HepG2 (cell line): ENCODE results near the gene KLHL33. TPM values are rescaled to one million over a fixed set of nuclear protein-coding genes. Genes with fewer than 3 reads are reported as not detected.

Experiments used
- ARID2 ChIP-seq: sonication (generic); formaldehyde crosslinking; IDR thresholded peaks from 2 replicates; pipeline ENCODE4 v1.8.1; 2022; ENCODE audit warnings: mild to moderate bottlenecking, missing genetic modification reagents, borderline replicate concordance
- ELF3 ChIP-seq: IDR thresholded peaks from 2 replicates; pipeline ENCODE4 v1.6.1; 2016; ENCODE audit warnings: missing genetic modification reagents, missing compliant biosample characterization
- ELF4 ChIP-seq: sonication (generic); formaldehyde crosslinking; IDR thresholded peaks from 2 replicates; pipeline ENCODE4 v1.5.0; 2020; ENCODE audit warnings: missing genetic modification reagents, mild to moderate bottlenecking, moderate library complexity, borderline replicate concordance
- FOXO1 ChIP-seq: sonication (generic); formaldehyde crosslinking; IDR thresholded peaks from 2 replicates; pipeline ENCODE4 v1.4.0; 2020; ENCODE audit warnings: missing genetic modification reagents
- GATAD1 ChIP-seq: IDR thresholded peaks from 2 replicates; pipeline ENCODE4 v1.6.1; 2016; ENCODE audit warnings: missing genetic modification reagents, missing compliant biosample characterization
- MIXL1 ChIP-seq: IDR thresholded peaks from 2 replicates; pipeline ENCODE4 v1.6.1; 2016
- NR2F6 ChIP-seq, 2 experiments: IDR thresholded peaks; 2 replicates each; pipeline ENCODE4 v1.6.1; 2016; ENCODE audit warnings: antibody characterized with exemption in 1 of 2, mild to moderate bottlenecking in 1 of 2
- PAX8 ChIP-seq: sonication (generic); formaldehyde crosslinking; IDR thresholded peaks from 2 replicates; pipeline ENCODE4 v1.8.0; 2022; ENCODE audit warnings: mild to moderate bottlenecking, missing genetic modification reagents, borderline replicate concordance
- POLR2G ChIP-seq: fragments of 200-400 bp; formaldehyde crosslinking; IDR thresholded peaks from 2 replicates; pipeline ENCODE4 v1.6.1; 2018; ENCODE audit warnings: mild to moderate bottlenecking, low read depth, low read length, moderate library complexity
- RBAK ChIP-seq: sonication (generic); formaldehyde crosslinking; IDR thresholded peaks from 2 replicates; pipeline ENCODE4 v1.5.1; 2020; ENCODE audit warnings: mild to moderate bottlenecking, missing genetic modification reagents
- SMYD3 ChIP-seq: sonication (generic); formaldehyde crosslinking; IDR thresholded peaks from 2 replicates; pipeline ENCODE4 v1.8.1; 2023; ENCODE audit warnings: mild to moderate bottlenecking, missing genetic modification reagents
- SRF ChIP-seq: IDR thresholded peaks from 2 replicates; pipeline ENCODE4 v1.6.1; 2011; ENCODE audit warnings: mild to moderate bottlenecking, low read depth, low read length, moderate library complexity
- ZFP1 ChIP-seq: IDR thresholded peaks from 2 replicates; pipeline ENCODE4 v1.6.1; 2016
- ZFP36 ChIP-seq: fragments of 150-350 bp; IDR thresholded peaks from 2 replicates; pipeline ENCODE4 v1.6.1; 2018; ENCODE audit warnings: borderline replicate concordance, low read length, low read depth; ENCODE audit not compliant: partially characterized antibody
- ZFP37 ChIP-seq: sonication (generic); formaldehyde crosslinking; IDR thresholded peaks from 2 replicates; pipeline ENCODE4 v1.4.0; 2020; ENCODE audit warnings: missing genetic modification reagents, borderline replicate concordance
- ZFX ChIP-seq: sonication (generic); formaldehyde crosslinking; IDR thresholded peaks from 2 replicates; pipeline ENCODE4 v1.4.0; 2020; ENCODE audit warnings: mild to moderate bottlenecking, low read depth, missing genetic modification reagents, moderate library complexity
- ZNF263 ChIP-seq: sonication (generic); formaldehyde crosslinking; IDR thresholded peaks from 2 replicates; pipeline ENCODE4 v1.4.0; 2020; ENCODE audit warnings: missing genetic modification reagents
- ZNF3 ChIP-seq: IDR thresholded peaks from 2 replicates; pipeline ENCODE4 v1.7.0; 2017; ENCODE audit warnings: inconsistent platforms
- ZNF552 ChIP-seq: sonication (generic); formaldehyde crosslinking; IDR thresholded peaks from 2 replicates; pipeline ENCODE4 v1.9.0; 2022; ENCODE audit warnings: missing genetic modification reagents, mild to moderate bottlenecking, borderline replicate concordance
- polyA plus RNA-seq, 8 experiments: library from polyadenylated mRNA; depleted of rRNA in 3 of 8; stranded (reverse) in 7 of 8; unstranded in 1 of 8; fragments of >200 nt; fragmentation: Illumina TruSeq in 4 of 8; extraction: Trizol in 4 of 8; gene quantifications; 2 replicates each; pipeline versions ENCODE4 v1.2.1 to v1.2.3, GENCODE V29; 2011 to 2016; ENCODE audit warnings: low read depth in 4 of 8, missing spikeins in 1 of 8, mixed read lengths in 1 of 8; ENCODE audit not compliant: insufficient read depth in 1 of 8
- total RNA-seq, 5 experiments: library from RNA; depleted of rRNA; stranded (reverse); fragments of >200 nt; fragmentation: Illumina TruSeq; extraction: Trizol; gene quantifications; 2 replicates each; pipeline ENCODE4 v1.2.3, GENCODE V29; 2016; ENCODE audit warnings: low read depth in 1 of 5
- TF ChIP-seq, protein P1 (sequence below): IDR thresholded peaks from 2 replicates; pipeline ENCODE4 v1.6.1; 2016
- TF ChIP-seq, protein P2 (sequence below): sonication (generic); formaldehyde crosslinking; IDR thresholded peaks from one replicate; pipeline ENCODE4 v1.5.1; 2020; ENCODE audit warnings: mild to moderate bottlenecking, missing genetic modification reagents; ENCODE audit errors: not compliant biosample characterization
- TF ChIP-seq, protein P3 (sequence below): sonication (generic); formaldehyde crosslinking; IDR thresholded peaks from 2 replicates; pipeline ENCODE4 v1.5.0; 2020; ENCODE audit warnings: missing genetic modification reagents, mild to moderate bottlenecking, borderline replicate concordance

The KLHL33 gene
- total and polyA plus RNA-seq, 2 of the 13 experiments (the other 11 are each of a cell fraction or from before 2014, with no cell fraction given), result not detected

DNA sequence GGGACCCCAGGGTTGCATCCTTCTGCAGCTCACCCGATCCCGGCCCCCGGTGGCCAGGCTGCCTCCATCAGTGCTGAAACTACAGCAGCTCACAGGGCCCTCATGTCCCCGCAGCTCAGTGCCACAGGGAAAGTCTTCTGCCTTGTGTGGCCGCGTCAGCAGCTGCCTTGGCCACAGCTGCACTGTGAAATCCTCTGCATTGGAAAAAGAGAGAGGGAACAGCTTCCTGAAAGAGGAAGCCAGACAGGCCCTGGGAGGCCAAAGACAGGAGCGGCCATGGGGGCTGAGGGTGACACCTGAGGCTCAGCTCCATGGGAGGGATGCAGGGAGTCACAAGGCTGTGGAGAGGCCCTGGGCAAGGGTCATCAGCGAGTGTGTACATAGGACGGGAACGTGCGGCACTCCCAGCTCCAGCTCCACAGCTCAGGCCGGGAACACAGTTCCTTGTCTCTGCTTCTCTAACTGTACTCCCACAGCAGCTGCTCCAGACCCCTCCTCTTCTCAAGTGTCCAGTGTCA, 59.8 kb downstream of the KLHL33 start (continued):
- TF ChIP-seq GATAD1 (CRISPR knock-in tag) (0 out of 2 replicates have a peak, but pooled peaks have one; percentile 42), ZFP1 (CRISPR knock-in tag) (no peak), ARID2 (CRISPR knock-in tag) (no peak), ZFX (CRISPR knock-in tag) (peak; percentile 89), SMYD3 (CRISPR knock-in tag) (no peak), ZNF263 (CRISPR knock-in tag) (peak; percentile 72; the same call in 1 of the 2 replicates), ZNF3 (no peak), POLR2G (no peak; the same call in 1 of the 2 replicates), ZFP36 (no peak), ZNF552 (CRISPR knock-in tag) (no peak), RBAK (CRISPR knock-in tag) (no peak), FOXO1 (CRISPR knock-in tag) (peak; percentile 38; the same call in 1 of the 2 replicates), MIXL1 (CRISPR knock-in tag) (peak; percentile 78), ZFP37 (CRISPR knock-in tag) (no peak), NR2F6 (IDR thresholded peaks at IDR 0.05) (peak; percentile 66), NR2F6 (CRISPR knock-in tag; IDR thresholded peaks at IDR 0.05) (peak; percentile 73; the same call in 1 of the 2 replicates), SRF (no peak), ELF4 (CRISPR knock-in tag) (no peak), ELF3 (CRISPR knock-in tag) (no peak; the same call in none of the 2 replicates), PAX8 (0 out of 2 replicates have a peak, but pooled peaks have one; percentile 9)
- TF ChIP-seq, protein P1, sequence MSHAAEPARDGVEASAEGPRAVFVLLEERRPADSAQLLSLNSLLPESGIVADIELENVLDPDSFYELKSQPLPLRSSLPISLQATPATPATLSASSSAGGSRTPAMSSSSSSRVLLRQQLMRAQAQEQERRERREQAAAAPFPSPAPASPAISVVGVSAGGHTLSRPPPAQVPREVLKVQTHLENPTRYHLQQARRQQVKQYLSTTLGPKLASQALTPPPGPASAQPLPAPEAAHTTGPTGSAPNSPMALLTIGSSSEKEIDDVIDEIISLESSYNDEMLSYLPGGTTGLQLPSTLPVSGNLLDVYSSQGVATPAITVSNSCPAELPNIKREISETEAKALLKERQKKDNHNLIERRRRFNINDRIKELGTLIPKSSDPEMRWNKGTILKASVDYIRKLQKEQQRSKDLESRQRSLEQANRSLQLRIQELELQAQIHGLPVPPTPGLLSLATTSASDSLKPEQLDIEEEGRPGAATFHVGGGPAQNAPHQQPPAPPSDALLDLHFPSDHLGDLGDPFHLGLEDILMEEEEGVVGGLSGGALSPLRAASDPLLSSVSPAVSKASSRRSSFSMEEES (CRISPR knock-in tag), result peak; percentile 79
- TF ChIP-seq, protein P2, sequence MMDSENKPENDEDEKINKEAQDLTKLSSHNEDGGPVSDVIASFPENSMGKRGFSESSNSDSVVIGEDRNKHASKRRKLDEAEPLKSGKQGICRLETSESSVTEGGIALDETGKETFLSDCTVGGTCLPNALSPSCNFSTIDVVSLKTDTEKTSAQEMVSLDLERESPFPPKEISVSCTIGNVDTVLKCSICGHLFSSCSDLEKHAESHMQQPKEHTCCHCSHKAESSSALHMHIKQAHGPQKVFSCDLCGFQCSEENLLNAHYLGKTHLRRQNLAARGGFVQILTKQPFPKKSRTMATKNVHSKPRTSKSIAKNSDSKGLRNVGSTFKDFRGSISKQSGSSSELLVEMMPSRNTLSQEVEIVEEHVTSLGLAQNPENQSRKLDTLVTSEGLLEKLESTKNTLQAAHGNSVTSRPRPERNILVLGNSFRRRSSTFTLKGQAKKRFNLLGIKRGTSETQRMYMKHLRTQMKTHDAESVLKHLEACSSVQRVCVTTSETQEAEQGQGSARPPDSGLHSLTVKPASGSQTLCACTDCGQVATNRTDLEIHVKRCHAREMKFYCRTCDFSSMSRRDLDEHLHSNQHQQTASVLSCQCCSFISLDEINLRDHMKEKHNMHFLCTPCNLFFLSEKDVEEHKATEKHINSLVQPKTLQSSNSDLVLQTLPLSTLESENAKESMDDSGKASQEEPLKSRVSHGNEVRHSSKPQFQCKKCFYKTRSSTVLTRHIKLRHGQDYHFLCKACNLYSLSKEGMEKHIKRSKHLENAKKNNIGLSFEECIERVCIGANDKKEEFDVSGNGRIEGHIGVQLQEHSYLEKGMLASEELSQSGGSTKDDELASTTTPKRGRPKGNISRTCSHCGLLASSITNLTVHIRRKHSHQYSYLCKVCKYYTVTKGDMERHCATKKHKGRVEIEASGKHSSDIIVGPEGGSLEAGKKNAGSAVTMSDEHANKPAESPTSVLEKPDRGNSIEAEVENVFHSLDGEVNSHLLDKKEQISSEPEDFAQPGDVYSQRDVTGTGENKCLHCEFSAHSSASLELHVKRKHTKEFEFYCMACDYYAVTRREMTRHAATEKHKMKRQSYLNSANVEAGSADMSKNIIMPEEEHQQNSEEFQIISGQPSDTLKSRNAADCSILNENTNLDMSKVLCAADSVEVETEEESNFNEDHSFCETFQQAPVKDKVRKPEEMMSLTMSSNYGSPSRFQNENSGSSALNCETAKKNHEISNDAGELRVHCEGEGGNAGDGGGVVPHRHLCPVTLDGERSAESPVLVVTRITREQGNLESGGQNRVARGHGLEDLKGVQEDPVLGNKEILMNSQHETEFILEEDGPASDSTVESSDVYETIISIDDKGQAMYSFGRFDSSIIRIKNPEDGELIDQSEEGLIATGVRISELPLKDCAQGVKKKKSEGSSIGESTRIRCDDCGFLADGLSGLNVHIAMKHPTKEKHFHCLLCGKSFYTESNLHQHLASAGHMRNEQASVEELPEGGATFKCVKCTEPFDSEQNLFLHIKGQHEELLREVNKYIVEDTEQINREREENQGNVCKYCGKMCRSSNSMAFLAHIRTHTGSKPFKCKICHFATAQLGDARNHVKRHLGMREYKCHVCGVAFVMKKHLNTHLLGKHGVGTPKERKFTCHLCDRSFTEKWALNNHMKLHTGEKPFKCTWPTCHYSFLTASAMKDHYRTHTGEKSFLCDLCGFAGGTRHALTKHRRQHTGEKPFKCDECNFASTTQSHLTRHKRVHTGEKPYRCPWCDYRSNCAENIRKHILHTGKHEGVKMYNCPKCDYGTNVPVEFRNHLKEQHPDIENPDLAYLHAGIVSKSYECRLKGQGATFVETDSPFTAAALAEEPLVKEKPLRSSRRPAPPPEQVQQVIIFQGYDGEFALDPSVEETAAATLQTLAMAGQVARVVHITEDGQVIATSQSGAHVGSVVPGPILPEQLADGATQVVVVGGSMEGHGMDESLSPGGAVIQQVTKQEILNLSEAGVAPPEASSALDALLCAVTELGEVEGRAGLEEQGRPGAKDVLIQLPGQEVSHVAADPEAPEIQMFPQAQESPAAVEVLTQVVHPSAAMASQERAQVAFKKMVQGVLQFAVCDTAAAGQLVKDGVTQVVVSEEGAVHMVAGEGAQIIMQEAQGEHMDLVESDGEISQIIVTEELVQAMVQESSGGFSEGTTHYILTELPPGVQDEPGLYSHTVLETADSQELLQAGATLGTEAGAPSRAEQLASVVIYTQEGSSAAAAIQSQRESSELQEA (CRISPR knock-in tag), result peak; percentile 32
- TF ChIP-seq, protein P3, sequence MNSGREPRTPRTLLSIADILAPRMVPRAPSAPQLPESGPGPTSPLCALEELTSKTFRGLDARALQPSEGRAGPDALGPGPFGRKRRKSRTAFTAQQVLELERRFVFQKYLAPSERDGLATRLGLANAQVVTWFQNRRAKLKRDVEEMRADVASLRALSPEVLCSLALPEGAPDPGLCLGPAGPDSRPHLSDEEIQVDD (CRISPR knock-in tag), result no peak
